Prostate gland (tissue), 2 donors: Measurements from ENCODE around the gene SKOR1. TPM values are rescaled to one million over a fixed set of nuclear protein-coding genes. Genes with fewer than 3 reads are reported as not detected.

Source experiments
- DNase-seq: peaks from one replicate; pipeline ENCODE4 v3.0.0-alpha.2; 2019; ENCODE audit warnings: low spot score
- H3K27ac ChIP-seq, 2 donors: fragments of 200-600 bp; sonication (generic); 2 replicates each; pipeline ENCODE4 v1.5.1; 2017 to 2019
- H3K27me3 ChIP-seq: fragments of 200-600 bp; sonication (generic); replicated peaks from 2 replicates; pipeline ENCODE4 v1.5.1; 2019; ENCODE audit not compliant: insufficient read depth
- H3K36me3 ChIP-seq, 2 donors: fragments of 200-600 bp; sonication (generic); 1 replicate in 1 of 2; 2 replicates in 1 of 2; pipeline versions ENCODE4 v1.5.1 to v1.8.1; 2017 to 2019
- H3K4me1 ChIP-seq: fragments of 200-600 bp; sonication (generic); replicated peaks from 2 replicates; pipeline ENCODE4 v1.5.1; 2019
- H3K4me3 ChIP-seq, 2 donors: fragments of 200-600 bp; sonication (generic); 2 replicates each; pipeline ENCODE4 v1.5.1; 2017 to 2019
- H3K9me3 ChIP-seq: fragments of 200-600 bp; sonication (generic); 2 replicates; pipeline ENCODE4 v1.5.1; 2017
- POLR2A ChIP-seq: fragments of 450-650 bp; IDR thresholded peaks from one replicate; pipeline ENCODE4 v1.6.1; 2016; ENCODE audit warnings: antibody characterized with exemption, mild to moderate bottlenecking
- POLR2AphosphoS5 ChIP-seq: sonication (generic); formaldehyde crosslinking; IDR thresholded peaks from one replicate; pipeline ENCODE4 v1.6.1; 2017; ENCODE audit warnings: antibody characterized with exemption
- WGBS: methylation state at CpG from one replicate; pipeline ENCODE4 v1.1.5; 2018; 5-methylcytosine and 5-hydroxymethylcytosine counted together
- intact Hi-C: fragments of 100-400 bp; cut with DNase I; formaldehyde crosslinking; loops from one replicate; pipeline ENCODE4 v1.14.2; 2022
- total RNA-seq, 2 donors: library from RNA; depleted of rRNA; stranded (reverse); fragments of >200 nt; gene quantifications; one replicate each; pipeline ENCODE4 v1.1.0, GENCODE V29; 2016
- TF ChIP-seq, protein P1 (sequence below), 4 experiments: fragments of 200-600 bp in 2 of 4; fragments of 450-650 bp in 2 of 4; sonication (generic) in 2 of 4; IDR thresholded peaks; 1 replicate in 3 of 4; 2 replicates in 1 of 4; pipeline ENCODE4 v1.5.1; 2016 to 2019; ENCODE audit warnings: antibody characterized with exemption in 4 of 4, mild to moderate bottlenecking in 2 of 4, moderate library complexity in 2 of 4

Gene SKOR1
- total RNA-seq, 2 donors from 2014 or later, result 0.59 to 1.7 TPM

DNA sequence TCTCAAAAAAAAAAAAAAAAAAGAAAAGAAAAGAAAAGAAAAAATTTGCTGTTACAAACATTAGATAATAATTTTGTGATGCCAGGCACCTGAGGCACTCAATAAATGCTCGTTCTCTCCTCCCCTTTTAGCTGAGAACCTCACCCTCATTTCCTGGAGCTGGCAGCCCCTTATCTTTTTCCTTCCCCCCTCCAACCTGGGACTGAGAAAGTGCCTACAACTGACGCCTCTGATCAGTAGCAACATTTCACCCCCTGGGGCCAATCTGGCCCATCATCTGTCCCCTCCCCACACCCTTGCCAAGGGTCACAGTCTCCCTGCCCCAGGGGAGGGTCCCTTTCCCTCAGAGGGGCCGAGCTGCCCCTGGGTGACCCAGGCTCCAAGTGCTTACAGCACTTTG, 27.1 kb downstream of the SKOR1 start:
- no peaks in the 10 kb centered on the region for H3K36me3 ChIP-seq
- no peak overlapping the region for H3K27ac ChIP-seq
- no peak overlapping the region for H3K4me3 ChIP-seq
- TF ChIP-seq, protein P1, sequence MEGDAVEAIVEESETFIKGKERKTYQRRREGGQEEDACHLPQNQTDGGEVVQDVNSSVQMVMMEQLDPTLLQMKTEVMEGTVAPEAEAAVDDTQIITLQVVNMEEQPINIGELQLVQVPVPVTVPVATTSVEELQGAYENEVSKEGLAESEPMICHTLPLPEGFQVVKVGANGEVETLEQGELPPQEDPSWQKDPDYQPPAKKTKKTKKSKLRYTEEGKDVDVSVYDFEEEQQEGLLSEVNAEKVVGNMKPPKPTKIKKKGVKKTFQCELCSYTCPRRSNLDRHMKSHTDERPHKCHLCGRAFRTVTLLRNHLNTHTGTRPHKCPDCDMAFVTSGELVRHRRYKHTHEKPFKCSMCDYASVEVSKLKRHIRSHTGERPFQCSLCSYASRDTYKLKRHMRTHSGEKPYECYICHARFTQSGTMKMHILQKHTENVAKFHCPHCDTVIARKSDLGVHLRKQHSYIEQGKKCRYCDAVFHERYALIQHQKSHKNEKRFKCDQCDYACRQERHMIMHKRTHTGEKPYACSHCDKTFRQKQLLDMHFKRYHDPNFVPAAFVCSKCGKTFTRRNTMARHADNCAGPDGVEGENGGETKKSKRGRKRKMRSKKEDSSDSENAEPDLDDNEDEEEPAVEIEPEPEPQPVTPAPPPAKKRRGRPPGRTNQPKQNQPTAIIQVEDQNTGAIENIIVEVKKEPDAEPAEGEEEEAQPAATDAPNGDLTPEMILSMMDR (IDR thresholded peaks at IDR 0.05), result no peak
- no peak for DNase-seq
- H3K27me3 ChIP-seq, result no peaks in the 10 kb centered on the region
- intact Hi-C loops, result no loop called here
- no peaks in the 10 kb centered on the region for H3K4me1 ChIP-seq
- 86% methylated on average over 3 of the region's 3 CpGs for WGBS
- no peaks in the 10 kb centered on the region for H3K9me3 ChIP-seq

DNA sequence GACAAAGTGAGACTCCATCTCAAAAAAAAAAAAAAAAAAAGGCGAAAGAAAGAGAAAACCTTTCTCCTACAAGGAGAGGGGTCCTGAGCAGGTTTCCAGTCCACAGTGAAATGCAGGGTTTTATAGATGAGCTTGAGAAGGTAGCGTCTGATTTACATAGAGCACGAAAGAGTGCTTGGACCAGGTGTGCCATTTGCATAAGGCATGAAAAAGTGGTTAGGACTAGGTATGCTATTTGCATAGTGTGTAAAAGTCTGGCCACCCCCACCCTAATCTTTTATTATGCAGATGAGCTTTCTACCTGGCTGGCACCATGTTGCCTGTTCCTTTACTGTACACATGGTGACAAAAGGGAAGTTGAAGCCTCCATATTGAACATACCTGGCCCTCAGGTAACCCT, 28.1 kb downstream of the SKOR1 start:
- WGBS, result 94% methylated on average over 3 of the region's 3 CpGs
- Histone ChIP-seq H3K27me3 (no peaks in the 10 kb centered on the region), H3K27ac (no peak overlapping the region), H3K4me3 (no peak overlapping the region), H3K4me1 (no peaks in the 10 kb centered on the region), H3K9me3 (no peaks in the 10 kb centered on the region), H3K36me3 (no peaks in the 10 kb centered on the region)
- TF ChIP-seq POLR2AphosphoS5 (no peak), POLR2A (no peak)
- TF ChIP-seq, protein P1 (IDR thresholded peaks at IDR 0.05), result no peak
- no peak for DNase-seq
- intact Hi-C loops, result no loop called here

GRCh38 chr15:67854358-67854757, 29.0 kb downstream of the SKOR1 start:
- Histone ChIP-seq H3K36me3 (no peaks in the 10 kb centered on the region), H3K9me3 (no peaks in the 10 kb centered on the region), H3K4me3 (no peak overlapping the region), H3K4me1 (no peaks in the 10 kb centered on the region), H3K27me3 (no peaks in the 10 kb centered on the region), H3K27ac (no peak overlapping the region)
- no peak for TF ChIP-seq POLR2AphosphoS5
- TF ChIP-seq, protein P1 (IDR thresholded peaks at IDR 0.05), result no peak
- no peak for TF ChIP-seq POLR2A
- 93% methylated on average over 1 of the region's 1 CpG for WGBS
- no peak for DNase-seq
- intact Hi-C loops, result no loop called here

DNA sequence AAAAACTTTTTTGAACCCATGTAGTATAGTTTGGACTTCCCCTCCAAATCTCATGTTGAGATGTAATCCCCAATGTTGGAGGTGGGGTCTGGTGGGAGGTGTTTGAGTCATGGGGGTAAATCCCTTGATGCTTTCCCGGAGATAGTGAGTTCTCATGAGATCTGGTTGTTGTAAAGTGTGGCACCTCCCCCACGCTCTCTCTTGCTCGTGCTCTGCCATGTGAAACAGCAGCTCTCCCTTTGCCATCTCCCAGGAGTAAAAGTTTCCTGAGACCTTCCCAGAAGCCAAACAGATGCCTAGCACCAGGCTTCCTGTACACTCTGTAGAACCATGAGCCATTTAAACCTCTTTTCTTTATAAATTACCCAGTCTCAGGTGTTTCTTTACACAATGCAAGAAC, 30.5 kb downstream of the SKOR1 start:
- 72% methylated on average over 3 of the region's 3 CpGs for WGBS
- intact Hi-C loops, result no loop called here
- Histone ChIP-seq H3K4me3 (no peak overlapping the region), H3K4me1 (no peaks in the 10 kb centered on the region), H3K9me3 (no peaks in the 10 kb centered on the region), H3K27ac (no peak overlapping the region), H3K36me3 (no peaks in the 10 kb centered on the region), H3K27me3 (no peaks in the 10 kb centered on the region)
- no peak for DNase-seq
- TF ChIP-seq POLR2A, result no peak
- no peak for TF ChIP-seq POLR2AphosphoS5
- TF ChIP-seq, protein P1 (IDR thresholded peaks at IDR 0.05), result no peak

GRCh38 chr15:67857220-67857619, 31.9 kb downstream of the SKOR1 start:
- WGBS, result 91% methylated on average over 3 of the region's 3 CpGs
- Histone ChIP-seq H3K4me3 (no peak overlapping the region), H3K4me1 (no peaks in the 10 kb centered on the region), H3K9me3 (no peaks in the 10 kb centered on the region), H3K36me3 (no peaks in the 10 kb centered on the region), H3K27ac (no peak overlapping the region), H3K27me3 (no peaks in the 10 kb centered on the region)
- intact Hi-C loops, result no loop called here
- DNase-seq, result no peak
- TF ChIP-seq POLR2AphosphoS5 (no peak), POLR2A (no peak)
- TF ChIP-seq, protein P1 (IDR thresholded peaks at IDR 0.05), result no peak
